HepG2 (cell line): ENCODE data around the gene PGP. TPM values are rescaled to one million over a fixed set of nuclear protein-coding genes. Genes with fewer than 3 reads are reported as not detected.

Experiments
- ATM ChIP-seq: fragments of 450-650 bp; IDR thresholded peaks from 2 replicates; pipeline ENCODE4 v1.7.1; 2017; ENCODE audit warnings: mild to moderate bottlenecking, borderline replicate concordance
- CBX1 ChIP-seq: IDR thresholded peaks from one replicate; pipeline ENCODE4 v1.6.1; 2016; ENCODE audit warnings: antibody characterized with exemption, low read depth
- CCDC6 ChIP-seq: sonication (generic); formaldehyde crosslinking; IDR thresholded peaks from 2 replicates; pipeline ENCODE4 v1.8.1; 2022; ENCODE audit warnings: mild to moderate bottlenecking, missing genetic modification reagents, moderate library complexity
- EED ChIP-seq: sonication (generic); formaldehyde crosslinking; IDR thresholded peaks from 2 replicates; pipeline ENCODE4 v1.5.0; 2020; ENCODE audit warnings: mild to moderate bottlenecking, missing genetic modification reagents
- FOXA1 ChIP-seq, 2 experiments: fragments of 450-650 bp in 1 of 2; sonication (generic) in 1 of 2; formaldehyde crosslinking in 1 of 2; IDR thresholded peaks; 2 replicates each; pipeline versions ENCODE4 v1.4.0 to v1.6.1; 2016 to 2020; ENCODE audit warnings: missing genetic modification reagents in 1 of 2
- FOXK1 ChIP-seq: sonication (generic); formaldehyde crosslinking; IDR thresholded peaks from 2 replicates; pipeline ENCODE4 v1.4.0; 2020; ENCODE audit warnings: low read depth, missing genetic modification reagents, borderline replicate concordance
- HDAC2 ChIP-seq: sonication (generic); formaldehyde crosslinking; IDR thresholded peaks from 2 replicates; pipeline ENCODE4 v1.4.0; 2020; ENCODE audit warnings: missing genetic modification reagents
- ISL2 ChIP-seq: sonication (generic); formaldehyde crosslinking; IDR thresholded peaks from 2 replicates; pipeline ENCODE4 v1.5.0; 2020; ENCODE audit warnings: missing genetic modification reagents
- NCOA2 ChIP-seq: sonication (generic); formaldehyde crosslinking; IDR thresholded peaks from 2 replicates; pipeline ENCODE4 v1.8.0; 2022; ENCODE audit warnings: inconsistent platforms
- NFATC3 ChIP-seq: sonication (generic); formaldehyde crosslinking; IDR thresholded peaks from 2 replicates; pipeline ENCODE4 v1.5.1; 2020; ENCODE audit warnings: mild to moderate bottlenecking, missing genetic modification reagents
- RFX5 ChIP-seq: IDR thresholded peaks from 2 replicates; pipeline ENCODE4 v1.6.1; 2011; ENCODE audit warnings: low read depth, low read length, improper control_type of control experiment
- SMARCE1 ChIP-seq: fragments of 450-650 bp; IDR thresholded peaks from 2 replicates; pipeline ENCODE4 v1.6.1; 2017; ENCODE audit warnings: borderline replicate concordance
- ZFP36L1 ChIP-seq: sonication (generic); formaldehyde crosslinking; IDR thresholded peaks from 2 replicates; pipeline ENCODE4 v1.8.0; 2022; ENCODE audit warnings: mild to moderate bottlenecking, missing genetic modification reagents, moderate library complexity
- ZNF230 ChIP-seq: sonication (generic); formaldehyde crosslinking; IDR thresholded peaks from 2 replicates; pipeline ENCODE4 v1.4.0; 2020; ENCODE audit warnings: mild to moderate bottlenecking, missing genetic modification reagents
- ZNF343 ChIP-seq: sonication (generic); formaldehyde crosslinking; IDR thresholded peaks from 2 replicates; pipeline ENCODE4 v1.4.0; 2020; ENCODE audit warnings: mild to moderate bottlenecking, missing genetic modification reagents
- ZNF484 ChIP-seq: sonication (generic); formaldehyde crosslinking; IDR thresholded peaks from 2 replicates; pipeline ENCODE4 v1.5.1; 2020; ENCODE audit warnings: mild to moderate bottlenecking, low read depth, missing genetic modification reagents, borderline replicate concordance
- ZNF776 ChIP-seq: sonication (generic); formaldehyde crosslinking; IDR thresholded peaks from 2 replicates; pipeline ENCODE4 v1.4.0; 2020; ENCODE audit warnings: mild to moderate bottlenecking, missing genetic modification reagents
- ZSCAN21 ChIP-seq: sonication (generic); formaldehyde crosslinking; IDR thresholded peaks from 2 replicates; pipeline ENCODE4 v1.8.0; 2022; ENCODE audit warnings: mild to moderate bottlenecking, missing genetic modification reagents, moderate library complexity, borderline replicate concordance
- polyA plus RNA-seq, 8 experiments: library from polyadenylated mRNA; depleted of rRNA in 3 of 8; stranded (reverse) in 7 of 8; unstranded in 1 of 8; fragments of >200 nt; fragmentation: Illumina TruSeq in 4 of 8; extraction: Trizol in 4 of 8; gene quantifications; 2 replicates each; pipeline versions ENCODE4 v1.2.1 to v1.2.3, GENCODE V29; 2011 to 2016; ENCODE audit warnings: low read depth in 4 of 8, missing spikeins in 1 of 8, mixed read lengths in 1 of 8; ENCODE audit not compliant: insufficient read depth in 1 of 8
- total RNA-seq, 5 experiments: library from RNA; depleted of rRNA; stranded (reverse); fragments of >200 nt; fragmentation: Illumina TruSeq; extraction: Trizol; gene quantifications; 2 replicates each; pipeline ENCODE4 v1.2.3, GENCODE V29; 2016; ENCODE audit warnings: low read depth in 1 of 5
- TF ChIP-seq, protein P1 (sequence below): sonication (generic); formaldehyde crosslinking; IDR thresholded peaks from 2 replicates; pipeline ENCODE4 v1.4.0; 2020; ENCODE audit warnings: missing genetic modification reagents
- TF ChIP-seq, protein P2 (sequence below): sonication (generic); IDR thresholded peaks from 2 replicates; pipeline ENCODE4 v1.6.1; 2016; ENCODE audit warnings: low read depth, borderline replicate concordance
- TF ChIP-seq, protein P3 (sequence below): sonication (generic); formaldehyde crosslinking; IDR thresholded peaks from 2 replicates; pipeline ENCODE4 v1.8.0; 2022; ENCODE audit warnings: missing genetic modification reagents, low read depth, mild to moderate bottlenecking, borderline replicate concordance
- TF ChIP-seq, protein P4 (sequence below): sonication (generic); formaldehyde crosslinking; IDR thresholded peaks from 2 replicates; pipeline ENCODE4 v1.8.1; 2023; ENCODE audit warnings: missing genetic modification reagents, inconsistent platforms, borderline replicate concordance
- TF ChIP-seq, protein P5 (sequence below): sonication (generic); formaldehyde crosslinking; IDR thresholded peaks from 2 replicates; pipeline ENCODE4 v1.4.0; 2020; ENCODE audit warnings: mild to moderate bottlenecking, missing genetic modification reagents

The PGP gene
- total and polyA plus RNA-seq, 2 of the 13 experiments (the other 11 are each of a cell fraction or from before 2014, with no cell fraction given): 7.3 to 18.3 TPM

DNA sequence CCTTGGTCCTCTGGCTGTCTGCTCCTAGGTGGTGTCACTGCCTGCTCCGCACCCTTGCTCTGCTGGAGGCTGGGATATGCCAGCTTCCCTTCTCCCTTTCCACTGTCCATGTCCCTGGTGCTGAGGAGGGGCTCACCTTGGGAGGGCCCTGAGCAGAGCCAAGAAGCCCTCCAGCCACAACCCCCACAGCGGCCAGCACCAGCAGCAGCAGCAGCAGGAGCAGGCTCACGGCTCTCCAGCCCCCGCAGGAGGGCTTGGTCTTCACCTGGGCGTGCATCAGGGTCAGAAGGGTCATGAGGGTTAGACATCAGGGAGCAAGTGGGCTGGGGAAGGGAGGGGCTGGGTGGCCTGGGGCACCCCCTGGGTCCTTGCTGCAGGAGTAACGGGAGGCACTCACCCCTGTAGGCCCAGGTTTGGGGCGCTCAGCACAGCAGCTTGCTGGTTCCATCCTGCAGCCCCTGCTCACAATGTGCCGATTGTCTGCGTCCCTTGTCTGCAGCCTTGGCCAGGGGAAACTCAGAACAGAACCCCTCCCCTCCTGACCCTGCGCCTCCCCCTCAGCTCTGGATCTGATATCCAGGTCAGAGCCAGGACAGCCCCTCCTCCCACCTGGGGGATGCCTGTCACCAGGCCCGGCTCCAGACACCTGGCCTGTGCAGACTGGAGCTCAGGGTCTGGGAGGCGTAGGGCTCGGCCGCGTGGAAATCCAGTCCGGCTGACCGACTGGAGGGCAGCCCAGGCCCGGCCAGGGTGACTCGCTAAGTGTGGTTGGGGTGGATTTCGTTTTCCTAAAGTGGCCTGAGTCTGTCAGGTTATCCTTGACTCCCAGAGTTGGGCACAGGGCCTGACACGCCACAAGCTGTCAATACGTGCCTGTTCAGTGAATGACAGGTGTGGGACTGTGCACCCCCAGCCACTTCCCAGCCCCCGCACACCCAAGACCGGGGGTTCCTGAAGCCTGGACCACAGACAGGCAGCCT is 4.0 kb downstream of the PGP start, which contains the start of gene BRICD5 (continued):
- no peak for TF ChIP-seq HDAC2 (CRISPR knock-in tag)
- peak; percentile 17; the same call in 1 of the 2 replicates for TF ChIP-seq NCOA2 (CRISPR knock-in tag)
- TF ChIP-seq ZNF776 (CRISPR knock-in tag): no peak
- no peak for TF ChIP-seq FOXA1 (IDR thresholded peaks at IDR 0.05)
- no peak for TF ChIP-seq FOXA1 (CRISPR knock-in tag; IDR thresholded peaks at IDR 0.05)
- TF ChIP-seq, protein P1, sequence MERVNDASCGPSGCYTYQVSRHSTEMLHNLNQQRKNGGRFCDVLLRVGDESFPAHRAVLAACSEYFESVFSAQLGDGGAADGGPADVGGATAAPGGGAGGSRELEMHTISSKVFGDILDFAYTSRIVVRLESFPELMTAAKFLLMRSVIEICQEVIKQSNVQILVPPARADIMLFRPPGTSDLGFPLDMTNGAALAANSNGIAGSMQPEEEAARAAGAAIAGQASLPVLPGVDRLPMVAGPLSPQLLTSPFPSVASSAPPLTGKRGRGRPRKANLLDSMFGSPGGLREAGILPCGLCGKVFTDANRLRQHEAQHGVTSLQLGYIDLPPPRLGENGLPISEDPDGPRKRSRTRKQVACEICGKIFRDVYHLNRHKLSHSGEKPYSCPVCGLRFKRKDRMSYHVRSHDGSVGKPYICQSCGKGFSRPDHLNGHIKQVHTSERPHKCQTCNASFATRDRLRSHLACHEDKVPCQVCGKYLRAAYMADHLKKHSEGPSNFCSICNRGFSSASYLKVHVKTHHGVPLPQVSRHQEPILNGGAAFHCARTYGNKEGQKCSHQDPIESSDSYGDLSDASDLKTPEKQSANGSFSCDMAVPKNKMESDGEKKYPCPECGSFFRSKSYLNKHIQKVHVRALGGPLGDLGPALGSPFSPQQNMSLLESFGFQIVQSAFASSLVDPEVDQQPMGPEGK: peak; percentile 87
- TF ChIP-seq CCDC6 (CRISPR knock-in tag): no peak
- no peak for TF ChIP-seq NFATC3 (CRISPR knock-in tag)
- TF ChIP-seq, protein P2, sequence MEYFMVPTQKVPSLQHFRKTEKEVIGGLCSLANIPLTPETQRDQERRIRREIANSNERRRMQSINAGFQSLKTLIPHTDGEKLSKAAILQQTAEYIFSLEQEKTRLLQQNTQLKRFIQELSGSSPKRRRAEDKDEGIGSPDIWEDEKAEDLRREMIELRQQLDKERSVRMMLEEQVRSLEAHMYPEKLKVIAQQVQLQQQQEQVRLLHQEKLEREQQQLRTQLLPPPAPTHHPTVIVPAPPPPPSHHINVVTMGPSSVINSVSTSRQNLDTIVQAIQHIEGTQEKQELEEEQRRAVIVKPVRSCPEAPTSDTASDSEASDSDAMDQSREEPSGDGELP: 0 out of 2 replicates have a peak, but pooled peaks have one; percentile 21
- TF ChIP-seq, protein P3, sequence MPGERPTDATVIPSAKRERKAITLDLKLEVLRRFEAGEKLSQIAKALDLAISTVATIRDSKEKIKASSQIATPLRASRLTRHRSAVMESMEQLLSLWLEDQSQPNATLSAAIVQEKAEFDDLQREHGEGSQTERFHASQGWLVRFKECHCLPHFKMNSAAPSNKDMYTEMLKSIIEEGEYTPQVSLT (CRISPR knock-in tag): no peak
- no peak for TF ChIP-seq RFX5
- 0 out of 2 replicates have a peak, but pooled peaks have one; percentile 12 for TF ChIP-seq ZNF230 (CRISPR knock-in tag)
- TF ChIP-seq EED (CRISPR knock-in tag): no peak
- no peak for TF ChIP-seq FOXK1 (CRISPR knock-in tag)
- TF ChIP-seq ZNF343 (CRISPR knock-in tag): 0 out of 2 replicates have a peak, but pooled peaks have one; percentile 10
- TF ChIP-seq, protein P4, sequence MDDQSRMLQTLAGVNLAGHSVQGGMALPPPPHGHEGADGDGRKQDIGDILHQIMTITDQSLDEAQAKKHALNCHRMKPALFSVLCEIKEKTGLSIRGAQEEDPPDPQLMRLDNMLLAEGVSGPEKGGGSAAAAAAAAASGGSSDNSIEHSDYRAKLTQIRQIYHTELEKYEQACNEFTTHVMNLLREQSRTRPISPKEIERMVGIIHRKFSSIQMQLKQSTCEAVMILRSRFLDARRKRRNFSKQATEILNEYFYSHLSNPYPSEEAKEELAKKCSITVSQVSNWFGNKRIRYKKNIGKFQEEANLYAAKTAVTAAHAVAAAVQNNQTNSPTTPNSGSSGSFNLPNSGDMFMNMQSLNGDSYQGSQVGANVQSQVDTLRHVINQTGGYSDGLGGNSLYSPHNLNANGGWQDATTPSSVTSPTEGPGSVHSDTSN (CRISPR knock-in tag): no peak
- peak; percentile 67; the same call in 1 of the 2 replicates for TF ChIP-seq ZSCAN21 (CRISPR knock-in tag)
- TF ChIP-seq CBX1: no peak
- TF ChIP-seq, protein P5, sequence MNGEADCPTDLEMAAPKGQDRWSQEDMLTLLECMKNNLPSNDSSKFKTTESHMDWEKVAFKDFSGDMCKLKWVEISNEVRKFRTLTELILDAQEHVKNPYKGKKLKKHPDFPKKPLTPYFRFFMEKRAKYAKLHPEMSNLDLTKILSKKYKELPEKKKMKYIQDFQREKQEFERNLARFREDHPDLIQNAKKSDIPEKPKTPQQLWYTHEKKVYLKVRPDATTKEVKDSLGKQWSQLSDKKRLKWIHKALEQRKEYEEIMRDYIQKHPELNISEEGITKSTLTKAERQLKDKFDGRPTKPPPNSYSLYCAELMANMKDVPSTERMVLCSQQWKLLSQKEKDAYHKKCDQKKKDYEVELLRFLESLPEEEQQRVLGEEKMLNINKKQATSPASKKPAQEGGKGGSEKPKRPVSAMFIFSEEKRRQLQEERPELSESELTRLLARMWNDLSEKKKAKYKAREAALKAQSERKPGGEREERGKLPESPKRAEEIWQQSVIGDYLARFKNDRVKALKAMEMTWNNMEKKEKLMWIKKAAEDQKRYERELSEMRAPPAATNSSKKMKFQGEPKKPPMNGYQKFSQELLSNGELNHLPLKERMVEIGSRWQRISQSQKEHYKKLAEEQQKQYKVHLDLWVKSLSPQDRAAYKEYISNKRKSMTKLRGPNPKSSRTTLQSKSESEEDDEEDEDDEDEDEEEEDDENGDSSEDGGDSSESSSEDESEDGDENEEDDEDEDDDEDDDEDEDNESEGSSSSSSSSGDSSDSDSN (CRISPR knock-in tag): 0 out of 2 replicates have a peak, but pooled peaks have one; percentile 24
- no peak for TF ChIP-seq SMARCE1
- no peak for TF ChIP-seq ZNF484 (CRISPR knock-in tag)
- TF ChIP-seq ATM: no peak
- no peak for TF ChIP-seq ISL2 (CRISPR knock-in tag)
- no peak for TF ChIP-seq ZFP36L1 (CRISPR knock-in tag)
